Gastroesophageal sphincter (tissue), 3 donors: ENCODE measurements around the gene SETD7.

ENCODE experiments used
- POLR2AphosphoS5 ChIP-seq: sonication (generic); formaldehyde crosslinking; IDR thresholded peaks from one replicate; pipeline ENCODE4 v1.6.1; 2017; ENCODE audit warnings: antibody characterized with exemption
- TF ChIP-seq, protein P1 (sequence below), 4 experiments: fragments of 200-600 bp in 2 of 4; fragments of 450-650 bp in 2 of 4; sonication (generic) in 1 of 4; IDR thresholded peaks; one replicate each; pipeline ENCODE4 v1.5.1; 2017 to 2019; ENCODE audit warnings: antibody characterized with exemption in 4 of 4, mild to moderate bottlenecking in 2 of 4, moderate library complexity in 2 of 4

DNA sequence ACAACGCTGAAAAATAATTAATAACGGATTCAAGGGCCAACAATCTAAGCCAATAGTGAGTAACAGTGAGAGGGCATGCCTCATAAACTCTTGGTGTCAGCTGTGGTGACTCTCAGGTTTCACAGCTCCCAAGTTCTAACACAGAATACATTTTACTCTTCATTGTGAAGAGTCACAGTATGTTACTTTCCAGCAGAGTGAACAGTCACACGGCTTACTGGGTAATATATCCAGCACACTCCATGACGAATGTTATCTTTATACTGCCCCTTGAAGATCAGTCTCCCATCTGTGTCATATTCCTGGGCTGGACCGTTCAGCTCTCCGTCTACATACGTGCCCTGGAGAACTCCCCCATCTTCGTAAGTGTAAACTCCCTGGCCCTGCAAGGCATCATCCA is 23.1 kb downstream of the SETD7 start:
- TF ChIP-seq, protein P1, sequence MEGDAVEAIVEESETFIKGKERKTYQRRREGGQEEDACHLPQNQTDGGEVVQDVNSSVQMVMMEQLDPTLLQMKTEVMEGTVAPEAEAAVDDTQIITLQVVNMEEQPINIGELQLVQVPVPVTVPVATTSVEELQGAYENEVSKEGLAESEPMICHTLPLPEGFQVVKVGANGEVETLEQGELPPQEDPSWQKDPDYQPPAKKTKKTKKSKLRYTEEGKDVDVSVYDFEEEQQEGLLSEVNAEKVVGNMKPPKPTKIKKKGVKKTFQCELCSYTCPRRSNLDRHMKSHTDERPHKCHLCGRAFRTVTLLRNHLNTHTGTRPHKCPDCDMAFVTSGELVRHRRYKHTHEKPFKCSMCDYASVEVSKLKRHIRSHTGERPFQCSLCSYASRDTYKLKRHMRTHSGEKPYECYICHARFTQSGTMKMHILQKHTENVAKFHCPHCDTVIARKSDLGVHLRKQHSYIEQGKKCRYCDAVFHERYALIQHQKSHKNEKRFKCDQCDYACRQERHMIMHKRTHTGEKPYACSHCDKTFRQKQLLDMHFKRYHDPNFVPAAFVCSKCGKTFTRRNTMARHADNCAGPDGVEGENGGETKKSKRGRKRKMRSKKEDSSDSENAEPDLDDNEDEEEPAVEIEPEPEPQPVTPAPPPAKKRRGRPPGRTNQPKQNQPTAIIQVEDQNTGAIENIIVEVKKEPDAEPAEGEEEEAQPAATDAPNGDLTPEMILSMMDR (IDR thresholded peaks at IDR 0.05) = no peak
- TF ChIP-seq POLR2AphosphoS5 = no peak
